Activated naive CD4-positive, alpha-beta T cell treated with anti-CD3 and anti-CD28 coated beads for 36 hours (primary cell): Measurements from ENCODE around the gene DTNA. TPM values are rescaled to one million over a fixed set of nuclear protein-coding genes. Genes with fewer than 3 reads are reported as not detected.

Experiments used
- CTCF ChIA-PET: fragments of 350-600 bp; sonication (Branson Sonifier 250); formaldehyde crosslinking; loops from one replicate; lab custom pipeline; 2021; ENCODE audit warnings: antibody characterized with exemption; lab: Charles Lee
- DNase-seq: peaks from one replicate; pipeline ENCODE4 v3.0.0-alpha.2; 2020
- H3K27ac Mint-ChIP-seq: one replicate; pipeline ENCODE4 v1.8.0; 2021; ENCODE audit warnings: mild to moderate bottlenecking, mixed read lengths
- H3K27me3 Mint-ChIP-seq: one replicate; pipeline ENCODE4 v1.8.0; 2021; ENCODE audit warnings: low read depth, mixed read lengths
- H3K36me3 Mint-ChIP-seq: one replicate; pipeline ENCODE4 v1.8.0; 2021; ENCODE audit warnings: low read depth, mixed read lengths
- H3K4me1 Mint-ChIP-seq: one replicate; pipeline ENCODE4 v1.8.0; 2021; ENCODE audit warnings: low read depth, mixed read lengths
- H3K4me3 Mint-ChIP-seq: one replicate; pipeline ENCODE4 v1.8.0; 2021; ENCODE audit warnings: mild to moderate bottlenecking, moderate library complexity, mixed read lengths
- H3K9me3 Mint-ChIP-seq: one replicate; pipeline ENCODE4 v1.8.0; 2021; ENCODE audit warnings: mixed read lengths
- intact Hi-C: fragments of 100-400 bp; cut with micrococcal nuclease; formaldehyde crosslinking; loops from one replicate; pipeline ENCODE4 v1.15.1; 2023
- total RNA-seq, 2 experiments: library from RNA; stranded (reverse); gene quantifications; one replicate each; pipeline ENCODE4 v1.2.3, GENCODE V29; 2021

The DTNA gene
- total RNA-seq, 2 experiments from 2014 or later: 0.27 to 0.43 TPM

GRCh38 chr18:34818064-34818463, 108.0 kb downstream of the DTNA start:
- intact Hi-C loops: no loop called here
- no peaks in the 10 kb centered on the region for H3K36me3 Mint-ChIP-seq
- no peak for DNase-seq
- no peaks in the 10 kb centered on the region for H3K9me3 Mint-ChIP-seq
- H3K4me1 Mint-ChIP-seq: no peaks in the 10 kb centered on the region
- H3K27me3 Mint-ChIP-seq: peaks cover 10% of the 10 kb centered on the region
- H3K27ac Mint-ChIP-seq: no peak overlapping the region
- CTCF ChIA-PET: no interaction called here
- H3K4me3 Mint-ChIP-seq: no peak overlapping the region

- no peak overlapping the region for H3K27ac Mint-ChIP-seq
- H3K9me3 Mint-ChIP-seq: no peaks in the 10 kb centered on the region
- peaks cover 6% of the 10 kb centered on the region for H3K4me1 Mint-ChIP-seq
- intact Hi-C loops: no loop called here
- CTCF ChIA-PET: no interaction called here
- no peak overlapping the region for H3K4me3 Mint-ChIP-seq
- DNase-seq: no peak
- no peaks in the 10 kb centered on the region for H3K36me3 Mint-ChIP-seq
- peaks cover 16% of the 10 kb centered on the region for H3K27me3 Mint-ChIP-seq
Measured at GRCh38 chr18:34820360-34821065, 110.4 kb downstream of the DTNA start.

- CTCF ChIA-PET: no interaction called here
- intact Hi-C loops: no loop called here
- Mint-ChIP-seq H3K27me3 (peaks cover 13% of the 10 kb centered on the region), H3K4me1 (peaks cover 12% of the 10 kb centered on the region), H3K4me3 (no peak overlapping the region), H3K9me3 (no peaks in the 10 kb centered on the region), H3K27ac (no peak overlapping the region), H3K36me3 (no peaks in the 10 kb centered on the region)
- DNase-seq: no peak
Measured at GRCh38 chr18:34821669-34822210, 111.6 kb downstream of the DTNA start.

GRCh38 chr18:34828093-34828492, 118.0 kb downstream of the DTNA start:
- H3K4me1 Mint-ChIP-seq: peaks cover 20% of the 10 kb centered on the region
- CTCF ChIA-PET: no interaction called here
- intact Hi-C loops: no loop called here
- peaks cover 19% of the 10 kb centered on the region for H3K27me3 Mint-ChIP-seq
- H3K27ac Mint-ChIP-seq: no peak overlapping the region
- no peak for DNase-seq
- no peak overlapping the region for H3K4me3 Mint-ChIP-seq
- no peaks in the 10 kb centered on the region for H3K36me3 Mint-ChIP-seq
- H3K9me3 Mint-ChIP-seq: no peaks in the 10 kb centered on the region

- peaks cover 13% of the 10 kb centered on the region for H3K27me3 Mint-ChIP-seq
- peak overlapping the region; percentile 72 for H3K27ac Mint-ChIP-seq
- peaks cover 23% of the 10 kb centered on the region for H3K4me1 Mint-ChIP-seq
- intact Hi-C loops: loop anchor here (1.0 kb wide), 1 partner anchor 25 kb away; no protein-coding TSS in a partner anchor
- no peak for DNase-seq
- peaks cover 1% of the 10 kb centered on the region for H3K9me3 Mint-ChIP-seq
- no peak overlapping the region for H3K4me3 Mint-ChIP-seq
- H3K36me3 Mint-ChIP-seq: no peaks in the 10 kb centered on the region
- CTCF ChIA-PET: interaction anchor here (0.6 to 1.3 kb wide), 3 partner anchors 25 to 144 kb away, joined by 3 to 5 read pairs (median 3); no protein-coding TSS in a partner anchor
Measured at GRCh38 chr18:34834897-34835296, 124.8 kb downstream of the DTNA start.

- Mint-ChIP-seq H3K36me3 (no peaks in the 10 kb centered on the region), H3K4me3 (no peak overlapping the region), H3K9me3 (peaks cover 1% of the 10 kb centered on the region), H3K27ac (peak overlapping the region; percentile 72), H3K27me3 (peaks cover 13% of the 10 kb centered on the region), H3K4me1 (peaks cover 23% of the 10 kb centered on the region)
- intact Hi-C loops: loop anchor here (1.0 kb wide), 1 partner anchor 25 kb away; no protein-coding TSS in a partner anchor
- CTCF ChIA-PET: interaction anchor here (1.3 kb wide), 1 partner anchor 31 kb away, joined by 3 read pairs; no protein-coding TSS in a partner anchor
- DNase-seq: no peak
Measured at GRCh38 chr18:34835466-34835865, 125.4 kb downstream of the DTNA start.

- CTCF ChIA-PET: interaction anchor here (0.6 kb wide), 1 partner anchor 448 kb away, joined by 4 read pairs; no protein-coding TSS in a partner anchor
- Mint-ChIP-seq H3K9me3 (peaks cover 1% of the 10 kb centered on the region), H3K27ac (no peak overlapping the region)
Measured at GRCh38 chr18:34837769-34838272, 127.7 kb downstream of the DTNA start.

GRCh38 chr18:34838669-34839068, 128.6 kb downstream of the DTNA start:
- H3K4me1 Mint-ChIP-seq: peaks cover 18% of the 10 kb centered on the region
- no peaks in the 10 kb centered on the region for H3K36me3 Mint-ChIP-seq
- intact Hi-C loops: no loop called here
- H3K9me3 Mint-ChIP-seq: peaks cover 1% of the 10 kb centered on the region
- H3K27me3 Mint-ChIP-seq: peaks cover 24% of the 10 kb centered on the region
- no peak overlapping the region for H3K27ac Mint-ChIP-seq
- no peak overlapping the region for H3K4me3 Mint-ChIP-seq
- CTCF ChIA-PET: interaction anchor here (0.8 kb wide), 1 partner anchor 10 kb away, joined by 4 read pairs; no protein-coding TSS in a partner anchor
- no peak for DNase-seq

More at GRCh38 chr18:34837769-34838272, 127.7 kb downstream of the DTNA start:
- H3K4me1 Mint-ChIP-seq: peaks cover 18% of the 10 kb centered on the region
- no peaks in the 10 kb centered on the region for H3K36me3 Mint-ChIP-seq
- no peak overlapping the region for H3K4me3 Mint-ChIP-seq
- no peak for DNase-seq
- peaks cover 23% of the 10 kb centered on the region for H3K27me3 Mint-ChIP-seq
- intact Hi-C loops: no loop called here

- no peaks in the 10 kb centered on the region for H3K36me3 Mint-ChIP-seq
- H3K4me1 Mint-ChIP-seq: peaks cover 7% of the 10 kb centered on the region
- CTCF ChIA-PET: interaction anchor here (0.7 to 1.2 kb wide), 2 partner anchors 28 to 111 kb away, joined by 3 read pairs; no protein-coding TSS in a partner anchor
- no peaks in the 10 kb centered on the region for H3K9me3 Mint-ChIP-seq
- no peak overlapping the region for H3K27ac Mint-ChIP-seq
- peaks cover 25% of the 10 kb centered on the region for H3K27me3 Mint-ChIP-seq
- no peak overlapping the region for H3K4me3 Mint-ChIP-seq
- no peak for DNase-seq
- intact Hi-C loops: no loop called here
Measured at GRCh38 chr18:34840256-34840826, 130.2 kb downstream of the DTNA start.

- Mint-ChIP-seq H3K27me3 (peaks cover 25% of the 10 kb centered on the region), H3K36me3 (no peaks in the 10 kb centered on the region), H3K9me3 (no peaks in the 10 kb centered on the region), H3K27ac (no peak overlapping the region), H3K4me1 (no peaks in the 10 kb centered on the region), H3K4me3 (no peak overlapping the region)
- CTCF ChIA-PET: interaction anchor here (0.7 kb wide), 1 partner anchor 509 kb away, joined by 3 read pairs; no protein-coding TSS in a partner anchor
- no peak for DNase-seq
- intact Hi-C loops: no loop called here
Measured at GRCh38 chr18:34841891-34842290, 131.8 kb downstream of the DTNA start.

- no peaks in the 10 kb centered on the region for H3K36me3 Mint-ChIP-seq
- no peaks in the 10 kb centered on the region for H3K4me1 Mint-ChIP-seq
- CTCF ChIA-PET: no interaction called here
- no peak for DNase-seq
- H3K27ac Mint-ChIP-seq: no peak overlapping the region
- no peak overlapping the region for H3K4me3 Mint-ChIP-seq
- H3K27me3 Mint-ChIP-seq: peaks cover 28% of the 10 kb centered on the region
- intact Hi-C loops: no loop called here
- no peaks in the 10 kb centered on the region for H3K9me3 Mint-ChIP-seq
Measured at GRCh38 chr18:34844072-34844471, 134.0 kb downstream of the DTNA start.

GRCh38 chr18:34844732-34845459, 134.8 kb downstream of the DTNA start:
- intact Hi-C loops: no loop called here
- no peaks in the 10 kb centered on the region for H3K36me3 Mint-ChIP-seq
- DNase-seq: no peak
- H3K4me3 Mint-ChIP-seq: no peak overlapping the region
- H3K9me3 Mint-ChIP-seq: no peaks in the 10 kb centered on the region
- no peak overlapping the region for H3K27ac Mint-ChIP-seq
- H3K4me1 Mint-ChIP-seq: no peaks in the 10 kb centered on the region
- CTCF ChIA-PET: interaction anchor here (0.5 kb wide), 1 partner anchor 304 kb away, joined by 3 read pairs; no protein-coding TSS in a partner anchor
- H3K27me3 Mint-ChIP-seq: peaks cover 29% of the 10 kb centered on the region
